Hypothalamus (tissue), 51 donors: Measurements from ENCODE around the gene JUND.
"Not testable (repeated sequence)": the region's sequence is repeated elsewhere in the genome, so short reads cannot be mapped to it uniquely, and the experiment has no call there.

ENCODE experiments used
- DNase-seq, 51 donors: peaks; one replicate each; lab custom pipeline; 2025; lab: John Stamatoyannopoulos, UW

Gene JUND

GRCh38 chr19:18281082-18282020 lies at the start of gene JUND:
Gene JUND (minus strand): TSS chr19:18281622. CDS start chr19:18281484, 138 bp downstream.
- DNase-seq, result peak; percentile 77 to 99 (median 97)

DNA sequence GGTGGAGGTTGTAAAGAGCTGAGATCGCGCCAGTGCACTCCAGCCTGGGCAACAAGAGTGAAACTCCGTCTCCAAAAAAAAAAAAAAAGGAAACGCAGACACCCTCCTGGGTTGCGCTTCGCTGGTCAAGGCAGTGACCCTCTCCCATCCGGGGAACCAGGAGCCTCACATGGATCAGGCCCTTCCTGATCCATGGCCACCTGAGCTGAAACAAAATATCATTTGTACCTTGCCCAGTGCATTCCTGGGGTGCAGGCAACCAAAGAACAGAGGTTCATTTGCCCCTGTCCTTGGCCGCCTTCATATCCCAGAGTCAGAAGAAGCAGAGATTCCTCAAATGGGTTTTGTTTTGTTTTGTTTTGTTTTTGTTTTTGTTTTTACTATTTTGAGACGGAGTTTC lies 49.4 kb upstream of the JUND start:
- no peak for DNase-seq

- DNase-seq, result no peak
Measured at GRCh38 chr19:18329035-18329376, 47.6 kb upstream of the JUND start.

GRCh38 chr19:18328340-18329034 lies 47.1 kb upstream of the JUND start:
- peak in 49 of 51 donors; percentile 32 to 98 (median 84) for DNase-seq

DNA sequence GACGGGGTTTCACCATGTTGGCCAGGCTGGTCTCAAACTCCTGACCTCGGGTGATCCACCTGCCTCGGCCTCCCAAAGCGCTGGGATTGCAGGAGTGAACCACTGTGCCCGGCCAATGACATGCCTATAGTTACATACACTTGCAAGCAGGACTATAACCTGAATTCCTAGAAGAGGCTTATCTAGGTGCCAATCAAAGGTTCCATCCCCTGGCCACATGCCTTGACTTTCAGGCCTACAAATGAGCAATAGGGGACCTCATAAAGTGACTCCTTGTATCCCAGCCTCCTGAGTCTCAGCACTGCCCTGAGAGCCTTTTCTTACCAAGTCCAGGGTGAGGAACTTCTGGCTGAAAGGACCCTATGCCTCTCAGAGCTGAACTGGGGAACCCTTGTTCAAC lies 45.4 kb upstream of the JUND start:
- no peak for DNase-seq

DNA sequence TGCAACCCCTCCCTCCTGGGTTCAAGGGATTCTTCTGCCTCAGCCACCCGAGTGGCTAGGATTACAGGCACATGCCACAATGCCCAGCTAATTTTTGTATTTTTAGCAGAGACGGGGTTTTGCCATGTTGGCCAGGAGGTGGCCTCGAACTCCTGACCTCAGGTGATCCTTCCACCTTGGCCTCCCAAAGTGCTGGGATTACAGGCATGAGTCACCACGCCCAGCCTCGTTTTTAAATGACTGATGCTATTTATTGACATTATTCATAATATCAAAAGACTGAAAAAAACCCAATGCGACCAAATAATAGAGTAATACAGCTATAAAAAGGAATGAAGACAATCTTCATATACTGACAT lies 42.9 kb upstream of the JUND start:
- not testable (repeated sequence) for DNase-seq

DNA sequence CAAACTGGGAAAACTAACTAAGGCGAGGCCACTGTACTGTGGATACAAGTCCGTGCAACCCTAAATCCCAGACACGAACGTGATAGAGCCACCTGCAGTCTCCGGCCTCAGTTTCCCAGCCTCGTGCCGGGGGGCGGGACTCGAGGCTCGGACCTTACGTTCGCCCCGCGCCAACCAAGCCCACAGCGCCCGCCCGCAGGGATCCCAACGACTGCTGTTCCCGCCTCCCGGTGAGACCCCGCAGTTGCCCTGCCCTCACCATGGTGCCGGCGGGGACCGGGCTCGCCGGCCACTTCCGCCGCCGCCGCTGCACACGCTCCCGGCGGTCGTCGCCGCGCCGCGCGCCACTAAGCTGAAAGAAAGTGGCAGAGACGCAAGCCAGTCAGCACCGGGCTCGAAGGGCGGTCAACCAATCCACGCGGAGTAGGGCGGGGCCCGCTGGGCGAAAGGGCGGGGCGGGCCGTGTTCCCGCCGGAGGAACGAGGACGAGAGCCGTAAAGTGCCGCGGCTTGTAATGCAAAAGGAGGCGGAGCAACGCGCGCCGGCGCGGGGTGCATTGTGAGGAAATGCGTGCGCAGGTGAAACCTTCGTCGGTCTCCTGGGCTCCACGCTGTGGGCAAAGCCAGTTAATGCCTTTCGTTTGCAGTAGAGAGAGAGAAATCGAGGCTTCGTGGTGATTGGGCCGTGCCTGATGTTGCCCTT lies 41.5 kb upstream of the JUND start, which contains the start of gene LSM4:
Gene LSM4 (minus strand): TSS at position 318 of the 702 bp plus-strand sequence. CDS start 56 bp downstream, at position 262.
- DNase-seq, result peak; percentile 63 to 98 (median 95)

GRCh38 chr19:18322318-18322758 lies 40.9 kb upstream of the JUND start:
- DNase-seq, result peak in 8 of 51 donors; percentile 3 to 18 (median 10)

DNA sequence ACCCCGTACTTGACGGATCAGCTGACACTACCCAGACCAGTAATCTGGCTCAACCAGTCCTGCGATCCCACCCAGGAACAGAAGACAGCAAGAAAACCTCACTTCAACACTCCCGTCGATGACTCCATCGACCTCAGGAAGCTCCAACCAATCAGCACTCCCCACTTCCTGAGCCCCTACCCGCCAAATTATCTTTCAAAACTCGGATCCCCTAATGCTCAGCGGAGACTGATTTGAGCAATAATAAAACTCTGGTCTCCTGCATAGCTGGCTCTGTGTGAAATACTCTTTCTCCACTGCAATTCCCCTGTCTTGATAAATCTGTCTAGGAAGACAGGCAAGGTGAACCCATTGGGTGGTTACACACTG lies 40.3 kb upstream of the JUND start:
- DNase-seq, result no peak

DNA sequence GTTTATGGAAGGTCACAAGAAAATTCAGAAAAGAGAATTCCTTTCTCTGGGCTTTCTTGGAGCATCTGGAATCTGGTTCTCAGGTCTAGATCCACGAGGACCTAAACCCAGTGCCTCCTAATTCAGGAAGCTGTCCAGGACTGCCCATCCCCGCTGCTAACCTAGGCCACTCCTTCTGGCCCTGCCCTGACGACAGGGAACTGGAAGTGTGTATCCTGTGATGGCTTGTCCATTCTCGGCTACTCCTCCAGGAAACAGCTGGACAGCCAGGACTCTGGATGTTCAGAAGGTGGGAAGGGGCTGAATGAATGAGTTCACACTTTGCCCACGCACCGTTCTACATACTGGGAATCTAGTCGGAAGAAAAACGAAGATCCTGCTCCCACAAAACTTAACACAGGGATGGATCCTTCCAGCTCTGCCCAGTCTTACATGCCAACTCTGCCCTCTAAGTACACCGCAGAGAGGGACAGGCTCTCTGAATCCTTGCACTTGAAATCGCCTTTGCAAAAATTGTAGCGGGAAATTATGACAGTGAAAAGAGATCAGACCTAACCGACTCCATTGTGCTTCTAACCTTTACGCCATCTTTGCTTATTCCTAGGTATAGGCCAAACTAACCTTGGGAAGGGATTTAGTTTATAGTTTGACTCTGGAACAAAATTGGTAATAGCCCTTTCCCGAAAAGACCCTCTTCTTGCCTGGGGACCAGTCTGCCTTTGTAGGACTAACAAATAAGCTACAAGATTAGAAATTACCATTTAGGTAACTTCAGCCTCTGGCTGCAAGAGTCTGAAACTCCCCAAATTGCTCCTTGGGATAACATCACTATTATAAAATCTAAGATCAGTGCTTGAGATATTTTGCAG lies 39.7 kb upstream of the JUND start:
- DNase-seq, result no peak

DNA sequence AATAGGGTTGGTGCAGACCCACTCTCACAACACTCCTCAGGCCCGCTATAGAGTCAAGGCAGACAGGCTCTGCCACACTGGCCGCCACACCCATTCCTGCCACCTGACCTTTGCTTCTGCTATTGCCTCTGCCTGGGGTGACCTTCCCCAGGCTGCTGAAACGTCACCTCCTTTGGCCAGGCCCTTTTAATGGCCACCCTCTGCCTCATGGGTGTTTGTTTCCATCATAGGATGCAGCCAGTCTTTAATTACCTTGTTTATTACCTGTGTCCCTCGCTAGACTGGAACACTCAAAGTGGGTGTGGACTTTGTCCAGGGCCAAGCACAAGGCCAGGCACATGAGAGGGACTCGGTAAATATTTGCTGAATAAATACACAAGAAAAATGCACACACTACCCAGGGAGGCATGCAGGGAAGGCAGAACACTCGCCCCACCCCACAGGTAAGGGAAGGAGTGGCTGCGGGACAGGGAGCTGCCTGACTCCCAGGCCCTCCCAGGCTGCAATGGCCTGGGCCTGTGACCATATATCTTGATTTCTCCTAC lies 38.2 kb upstream of the JUND start:
- DNase-seq, result no peak

DNA sequence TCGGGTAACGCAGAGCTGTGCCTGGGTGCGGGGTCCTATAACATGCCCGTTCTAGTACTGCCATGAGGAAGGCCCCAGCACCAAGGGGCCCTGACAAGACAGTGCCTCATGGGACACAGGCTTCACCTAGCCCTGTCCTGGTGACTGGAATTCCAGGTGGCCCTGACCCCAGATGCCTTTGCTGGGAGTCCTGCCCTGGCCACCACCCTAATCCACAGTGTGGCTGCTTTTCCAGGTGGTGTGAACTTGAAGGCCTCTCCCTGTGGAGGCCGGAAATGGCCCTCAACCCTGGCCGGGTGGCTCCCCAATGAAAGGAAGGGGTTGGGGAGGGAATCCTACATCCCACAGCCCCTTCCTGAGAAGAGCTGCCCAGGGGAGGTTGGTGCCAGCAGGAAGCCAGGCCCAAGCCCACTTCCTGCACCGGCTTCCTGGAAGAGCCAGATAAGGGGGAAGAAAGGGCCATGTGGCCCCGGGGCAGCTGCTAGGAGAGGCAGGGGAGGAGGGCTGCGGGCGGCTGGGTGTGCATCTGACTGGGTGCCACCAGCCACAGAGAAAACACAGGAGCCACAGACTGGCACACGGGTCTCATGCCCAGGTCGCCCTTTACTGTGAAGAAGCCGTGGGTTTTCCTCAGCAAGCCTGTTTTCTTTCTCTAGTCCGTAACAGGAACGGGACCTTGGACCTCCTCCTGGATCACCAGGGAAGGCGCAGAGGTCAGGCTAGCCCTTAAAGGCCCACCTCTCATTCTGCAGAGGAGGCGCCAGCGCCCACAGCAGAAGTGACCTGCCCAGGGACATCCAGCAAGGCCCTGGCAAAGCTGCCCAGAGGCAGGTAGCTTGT lies 36.8 kb upstream of the JUND start:
- DNase-seq, result peak in 8 of 51 donors; percentile 6 to 23 (median 16)

DNA sequence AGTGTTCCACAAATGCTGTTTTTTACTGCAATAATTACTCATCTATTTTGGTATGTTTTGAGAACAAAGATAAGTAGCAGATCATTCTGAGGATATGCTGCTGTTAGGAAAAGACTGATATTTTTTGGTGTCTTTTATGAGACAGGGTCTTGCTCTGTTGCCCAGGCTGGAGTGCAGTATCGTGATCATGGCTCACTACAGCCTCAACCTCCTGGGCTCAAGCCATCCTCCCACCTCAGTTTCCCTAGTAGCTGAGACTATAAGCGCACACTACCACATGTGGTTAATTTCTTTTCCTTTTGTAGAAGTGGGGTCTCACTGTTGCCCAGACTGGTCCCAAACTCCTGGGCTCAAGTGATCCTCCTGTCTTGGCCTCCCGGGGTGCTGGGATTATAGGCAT lies 32.0 kb upstream of the JUND start:
- no peak for DNase-seq

DNA sequence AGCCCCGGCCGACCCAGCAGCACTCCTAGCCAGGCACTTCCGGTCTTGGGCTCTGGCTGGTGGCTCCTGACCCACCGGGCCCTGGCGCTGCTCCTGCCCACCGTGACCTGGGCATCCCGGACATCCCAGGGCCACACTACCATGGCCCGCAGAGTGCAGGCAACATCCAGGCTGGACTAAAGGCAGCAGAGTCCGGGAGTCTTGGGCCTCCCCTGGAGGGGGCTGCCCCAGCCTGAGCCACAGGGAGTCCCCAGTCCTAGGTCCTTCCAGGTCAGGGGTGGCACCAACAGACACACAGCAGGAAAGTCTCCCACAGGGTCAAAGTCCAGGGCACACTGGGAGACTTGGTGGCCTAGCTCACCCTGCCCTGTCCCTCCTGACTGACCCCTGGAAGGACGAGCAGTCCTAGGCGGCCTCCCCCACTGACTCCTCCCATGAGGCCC lies 30.7 kb upstream of the JUND start:
- DNase-seq, result no peak

GRCh38 chr19:18311502-18312091 lies 30.2 kb upstream of the JUND start:
- no peak for DNase-seq

- DNase-seq, result no peak
Measured at GRCh38 chr19:18310966-18311365, 29.5 kb upstream of the JUND start.

- DNase-seq, result no peak
Measured at GRCh38 chr19:18310118-18310909, 28.9 kb upstream of the JUND start.
